Measurements from ENCODE around the gene PCSK4. TPM values are rescaled to one million over a fixed set of nuclear protein-coding genes. Genes with fewer than 3 reads are reported as not detected.

PCSK4 gene
- total RNA-seq, 1 donor from 2014 or later: 5.4 TPM

DNA sequence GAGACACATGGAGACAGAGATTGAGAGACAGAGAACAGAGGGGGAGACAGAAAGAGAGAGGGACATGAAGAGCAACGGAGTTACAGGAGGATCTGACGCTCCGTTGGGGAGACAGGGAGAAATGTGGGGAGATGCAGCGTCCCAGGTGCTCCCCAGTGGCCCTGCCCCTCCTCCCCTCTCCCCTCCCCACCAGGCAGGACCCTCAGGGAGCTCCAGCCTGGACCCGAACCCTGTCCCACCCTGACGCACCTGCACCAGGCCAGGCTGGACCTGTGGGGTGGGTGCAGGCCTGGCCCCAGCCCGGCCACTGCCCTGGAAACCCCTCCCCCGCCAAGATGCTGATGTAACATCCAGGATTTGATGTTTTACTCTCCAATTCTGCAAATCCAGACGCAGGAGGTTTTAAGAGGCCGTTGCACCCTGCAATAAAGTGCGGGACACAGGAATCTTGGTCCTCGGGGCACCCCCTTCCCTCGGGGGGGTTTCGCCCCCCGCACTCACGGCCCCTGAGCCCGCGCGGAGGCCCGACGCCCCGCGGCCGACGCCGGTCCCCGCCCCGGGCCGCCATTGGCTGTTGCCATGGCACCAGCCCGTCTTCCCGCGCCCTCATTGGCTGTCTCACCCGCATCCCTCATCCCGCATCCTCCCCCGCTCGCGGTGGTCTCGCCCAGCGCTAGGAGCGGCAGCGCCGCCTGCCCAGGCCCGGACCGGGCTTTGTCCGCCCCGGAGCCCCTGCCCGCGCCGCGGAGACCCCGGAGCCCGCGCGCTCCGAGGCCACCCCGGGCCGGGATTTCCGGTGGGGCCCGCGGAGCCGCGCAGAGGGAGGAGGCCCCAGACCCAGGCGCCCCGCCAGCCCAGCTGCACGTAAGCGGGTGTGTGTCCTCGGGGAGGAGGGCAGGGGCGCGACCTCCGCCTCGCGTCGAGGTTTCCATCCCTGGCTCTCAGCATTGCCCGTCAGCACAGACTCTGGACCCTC is 40.4 kb downstream of the PCSK4 start, which contains the start of gene APC2:
APC2 (plus strand) TSS at position 655 of the 976 bp plus-strand sequence. CDS start 2,881 bp downstream, outside the sequence.
- H3K4me3 ChIP-seq: no peak within 1 kb of the TSS
- no peaks in the 10 kb centered on the region for H3K36me3 ChIP-seq
- H3K27ac ChIP-seq: no peak within 1 kb of the TSS
- TF ChIP-seq CTCF (IDR thresholded peaks at IDR 0.05) (no peak), POLR2AphosphoS5 (IDR thresholded peaks at IDR 0.05; ENCODE audit: insufficient read depth in 1 of 2, low read depth in 1 of 2) (no peak), POLR2A (IDR thresholded peaks at IDR 0.05) (no peak)
- peaks cover 47% of the 10 kb centered on the region for H3K27me3 ChIP-seq
- H3K4me1 ChIP-seq: peaks cover 37% of the 10 kb centered on the region
- H3K9me3 ChIP-seq: no peaks in the 10 kb centered on the region
- no peak for DNase-seq (ENCODE audit: extremely low spot score in 2 of 2)
- intact Hi-C loops (cut with DNase I): loop anchor here (10.0 kb wide), 1 partner anchor 175 kb away; the partner anchor contains the start of gene FAM174C

DNA sequence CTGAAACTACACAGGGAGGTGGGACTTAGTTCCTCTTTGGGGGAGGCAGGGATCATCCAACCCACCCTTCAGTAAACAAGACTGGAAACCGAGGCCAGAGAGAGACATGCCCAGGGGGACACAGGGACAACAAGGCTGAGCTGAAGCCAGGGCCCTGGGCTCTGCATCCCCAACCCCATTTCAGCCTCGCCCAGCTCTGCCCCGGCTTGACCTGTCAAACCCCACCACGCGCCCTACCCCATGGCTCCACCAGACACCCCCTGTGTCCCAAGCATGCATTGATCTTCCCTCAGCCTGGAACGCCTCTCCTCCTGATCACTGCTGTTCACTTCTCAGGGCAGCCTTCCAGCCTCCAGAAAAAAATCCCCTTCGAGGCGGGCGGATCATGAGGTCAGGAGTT is 42.2 kb downstream of the PCSK4 start:
- peaks cover 42% of the 10 kb centered on the region for H3K27me3 ChIP-seq
- intact Hi-C loops (cut with DNase I): loop anchor here (10.0 kb wide), 1 partner anchor 173 kb away; the partner anchor contains the start of gene FAM174C
- H3K4me3 ChIP-seq: no peak overlapping the region
- DNase-seq (ENCODE audit: extremely low spot score in 2 of 2): no peak
- H3K4me1 ChIP-seq: peaks cover 30% of the 10 kb centered on the region
- H3K9me3 ChIP-seq: no peaks in the 10 kb centered on the region
- TF ChIP-seq POLR2AphosphoS5 (IDR thresholded peaks at IDR 0.05; ENCODE audit: insufficient read depth in 1 of 2, low read depth in 1 of 2): no peak
- TF ChIP-seq CTCF (IDR thresholded peaks at IDR 0.05): no peak
- no peak for TF ChIP-seq POLR2A (IDR thresholded peaks at IDR 0.05)
- peaks cover 0 to under 1% of the 10 kb centered on the region in 2 donors for H3K36me3 ChIP-seq
- H3K27ac ChIP-seq: no peak overlapping the region

DNA sequence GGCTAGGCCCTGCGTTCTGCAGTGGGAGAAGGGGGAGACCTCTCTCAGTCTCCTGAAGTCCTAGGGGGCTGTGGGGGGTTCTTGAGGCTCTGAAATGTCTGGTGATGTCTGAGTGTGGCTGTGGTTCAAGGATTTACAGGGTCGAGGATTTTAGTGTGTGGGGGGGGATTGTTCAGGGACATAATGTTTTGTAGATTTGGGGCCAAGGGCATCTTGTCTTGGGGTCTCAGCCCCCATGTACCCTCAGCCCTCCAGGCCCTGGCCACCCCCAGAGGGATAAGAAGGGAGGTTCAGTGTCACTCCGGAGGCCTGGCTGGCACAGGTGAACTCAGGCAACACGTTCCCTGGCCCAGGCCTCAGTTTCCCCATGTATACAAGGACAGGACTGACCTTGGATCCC is 42.6 kb downstream of the PCSK4 start:
- no peak for DNase-seq (ENCODE audit: extremely low spot score in 2 of 2)
- Histone ChIP-seq H3K27me3 (peaks cover 40% of the 10 kb centered on the region), H3K9me3 (no peaks in the 10 kb centered on the region), H3K27ac (no peak overlapping the region), H3K4me3 (no peak overlapping the region), H3K4me1 (peaks cover 27% of the 10 kb centered on the region), H3K36me3 (peaks cover 0 to 5% of the 10 kb centered on the region in 2 donors)
- intact Hi-C loops (cut with DNase I): loop anchor here (10.0 kb wide), 1 partner anchor 173 kb away; the partner anchor contains the start of gene FAM174C
- TF ChIP-seq POLR2A (IDR thresholded peaks at IDR 0.05) (no peak), POLR2AphosphoS5 (IDR thresholded peaks at IDR 0.05; ENCODE audit: insufficient read depth in 1 of 2, low read depth in 1 of 2) (no peak), CTCF (IDR thresholded peaks at IDR 0.05) (no peak)

DNA sequence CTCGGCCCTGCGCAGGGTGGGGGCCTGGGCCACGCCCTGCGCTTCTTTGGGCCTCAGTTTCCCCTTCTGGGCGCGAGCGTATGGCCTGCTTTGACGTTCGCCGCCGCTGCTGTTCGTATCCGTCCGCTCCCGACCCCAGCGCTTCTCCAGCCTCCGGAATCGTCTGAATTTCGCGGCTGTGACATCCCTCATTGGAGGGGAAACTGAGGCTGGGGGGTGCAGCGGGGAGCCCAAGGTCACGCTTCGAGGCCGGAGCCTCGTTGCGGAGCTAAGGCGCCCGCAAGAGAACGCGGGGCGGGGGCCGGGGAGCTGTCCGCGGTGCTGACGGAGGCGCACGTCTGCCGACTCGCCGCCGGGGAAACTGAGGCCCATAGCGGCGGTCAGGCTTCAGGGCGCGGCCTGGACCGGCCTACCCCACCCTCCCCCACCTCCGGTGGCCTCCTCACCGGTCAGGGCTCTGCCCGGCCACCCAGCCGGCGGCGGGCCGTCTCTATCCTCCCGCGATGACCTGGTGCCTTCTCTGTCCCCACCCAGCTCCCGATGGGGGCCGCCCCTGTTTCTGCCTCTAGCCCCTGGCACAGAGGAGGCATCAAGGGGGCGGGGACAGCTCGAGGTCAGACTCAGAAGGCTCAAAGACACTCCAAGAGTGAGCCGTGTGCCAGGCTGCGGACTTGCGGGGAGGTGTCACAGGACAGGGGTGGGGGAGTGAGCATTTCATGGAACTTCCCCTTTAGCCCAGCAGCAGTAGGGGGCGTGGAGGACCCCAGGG is 43.3 kb downstream of the PCSK4 start:
- Histone ChIP-seq H3K36me3 (peaks cover 0 to 11% of the 10 kb centered on the region in 2 donors), H3K27ac (no peak overlapping the region), H3K9me3 (no peaks in the 10 kb centered on the region), H3K27me3 (peaks cover 40% of the 10 kb centered on the region), H3K4me1 (peaks cover 27% of the 10 kb centered on the region), H3K4me3 (peak overlapping the region; percentile 28 to 32)
- no peak for DNase-seq (ENCODE audit: extremely low spot score in 2 of 2)
- intact Hi-C loops (cut with DNase I): loop anchor here (10.0 kb wide), 1 partner anchor 172 kb away; the partner anchor contains the start of gene FAM174C
- TF ChIP-seq POLR2AphosphoS5 (IDR thresholded peaks at IDR 0.05; ENCODE audit: insufficient read depth in 1 of 2, low read depth in 1 of 2) (no peak), CTCF (IDR thresholded peaks at IDR 0.05) (no peak), POLR2A (IDR thresholded peaks at IDR 0.05) (no peak)

All from vagina (tissue), 2 donors.